Measurements from ENCODE around the gene TOLLIP. TPM values are rescaled to one million over a fixed set of nuclear protein-coding genes. Genes with fewer than 3 reads are reported as not detected.

Gene TOLLIP
- total RNA-seq, 6 experiments from 2014 or later = 41.4 to 53.6 (median 49.0) TPM

DNA sequence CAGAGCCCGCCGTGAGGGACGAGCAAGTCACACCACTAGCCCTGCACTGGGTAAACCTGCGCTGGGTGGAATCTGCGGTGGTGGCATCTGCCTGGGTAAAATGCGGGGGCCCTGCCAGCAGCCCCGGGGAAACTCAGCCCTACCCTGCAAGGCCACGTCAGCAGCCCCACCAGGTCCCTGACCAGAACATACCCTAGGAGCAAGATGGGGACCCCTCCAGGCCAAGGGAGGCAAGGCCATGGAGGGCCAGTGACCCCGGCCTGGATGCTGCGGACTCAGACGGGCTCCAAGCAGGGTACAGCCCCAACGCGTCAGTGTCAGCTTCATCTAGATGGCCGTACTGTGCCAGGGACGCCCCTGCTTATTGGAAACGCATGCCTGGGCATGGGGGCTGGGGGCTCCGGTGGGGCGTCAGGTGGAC is 26.3 kb downstream of the TOLLIP start:
- Mint-ChIP-seq H3K36me3 (ENCODE audit: low read depth) (peaks cover 7% of the 10 kb centered on the region; the same call in 1 of the 2 replicates), H3K4me3 (no peak overlapping the region), H3K4me1 (ENCODE audit: low read depth) (no peaks in the 10 kb centered on the region), H3K27ac (no peak overlapping the region), H3K27me3 (ENCODE audit: insufficient read depth) (peaks cover 1% of the 10 kb centered on the region; the same call in 1 of the 2 replicates), H3K9me3 (no peaks in the 10 kb centered on the region)
- TF ChIP-seq, protein P1, sequence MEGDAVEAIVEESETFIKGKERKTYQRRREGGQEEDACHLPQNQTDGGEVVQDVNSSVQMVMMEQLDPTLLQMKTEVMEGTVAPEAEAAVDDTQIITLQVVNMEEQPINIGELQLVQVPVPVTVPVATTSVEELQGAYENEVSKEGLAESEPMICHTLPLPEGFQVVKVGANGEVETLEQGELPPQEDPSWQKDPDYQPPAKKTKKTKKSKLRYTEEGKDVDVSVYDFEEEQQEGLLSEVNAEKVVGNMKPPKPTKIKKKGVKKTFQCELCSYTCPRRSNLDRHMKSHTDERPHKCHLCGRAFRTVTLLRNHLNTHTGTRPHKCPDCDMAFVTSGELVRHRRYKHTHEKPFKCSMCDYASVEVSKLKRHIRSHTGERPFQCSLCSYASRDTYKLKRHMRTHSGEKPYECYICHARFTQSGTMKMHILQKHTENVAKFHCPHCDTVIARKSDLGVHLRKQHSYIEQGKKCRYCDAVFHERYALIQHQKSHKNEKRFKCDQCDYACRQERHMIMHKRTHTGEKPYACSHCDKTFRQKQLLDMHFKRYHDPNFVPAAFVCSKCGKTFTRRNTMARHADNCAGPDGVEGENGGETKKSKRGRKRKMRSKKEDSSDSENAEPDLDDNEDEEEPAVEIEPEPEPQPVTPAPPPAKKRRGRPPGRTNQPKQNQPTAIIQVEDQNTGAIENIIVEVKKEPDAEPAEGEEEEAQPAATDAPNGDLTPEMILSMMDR (IDR thresholded peaks at IDR 0.05) = no peak
- DNase-seq = no peak

DNA sequence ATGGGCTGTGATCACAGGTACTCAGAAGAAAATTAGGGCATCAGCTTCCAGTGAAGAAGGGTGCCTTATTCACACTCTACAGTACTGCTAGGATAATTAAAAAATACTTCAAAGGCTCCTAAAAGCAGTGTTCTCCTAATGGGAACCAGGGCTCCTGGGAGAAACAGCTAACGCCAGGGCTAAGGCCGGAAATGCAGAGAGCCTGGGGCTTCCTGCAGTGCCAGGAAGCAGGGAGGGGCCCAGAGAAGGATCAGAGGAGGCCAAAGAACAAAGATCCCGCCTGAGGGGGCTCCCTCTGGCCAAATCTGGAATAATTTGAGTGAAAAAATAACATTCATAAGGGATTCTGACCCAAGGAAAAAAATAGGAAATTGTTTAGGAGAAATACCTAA is 27.5 kb downstream of the TOLLIP start:
- no peak overlapping the region for H3K4me3 Mint-ChIP-seq
- no peaks in the 10 kb centered on the region for H3K9me3 Mint-ChIP-seq
- peaks cover 12% of the 10 kb centered on the region; the same call in 1 of the 2 replicates for H3K36me3 Mint-ChIP-seq (ENCODE audit: low read depth)
- DNase-seq = no peak
- no peaks in the 10 kb centered on the region for H3K4me1 Mint-ChIP-seq (ENCODE audit: low read depth)
- TF ChIP-seq, protein P1 (IDR thresholded peaks at IDR 0.05) = no peak
- H3K27ac Mint-ChIP-seq = no peak overlapping the region
- peaks cover 1% of the 10 kb centered on the region; the same call in 1 of the 2 replicates for H3K27me3 Mint-ChIP-seq (ENCODE audit: insufficient read depth)

DNA sequence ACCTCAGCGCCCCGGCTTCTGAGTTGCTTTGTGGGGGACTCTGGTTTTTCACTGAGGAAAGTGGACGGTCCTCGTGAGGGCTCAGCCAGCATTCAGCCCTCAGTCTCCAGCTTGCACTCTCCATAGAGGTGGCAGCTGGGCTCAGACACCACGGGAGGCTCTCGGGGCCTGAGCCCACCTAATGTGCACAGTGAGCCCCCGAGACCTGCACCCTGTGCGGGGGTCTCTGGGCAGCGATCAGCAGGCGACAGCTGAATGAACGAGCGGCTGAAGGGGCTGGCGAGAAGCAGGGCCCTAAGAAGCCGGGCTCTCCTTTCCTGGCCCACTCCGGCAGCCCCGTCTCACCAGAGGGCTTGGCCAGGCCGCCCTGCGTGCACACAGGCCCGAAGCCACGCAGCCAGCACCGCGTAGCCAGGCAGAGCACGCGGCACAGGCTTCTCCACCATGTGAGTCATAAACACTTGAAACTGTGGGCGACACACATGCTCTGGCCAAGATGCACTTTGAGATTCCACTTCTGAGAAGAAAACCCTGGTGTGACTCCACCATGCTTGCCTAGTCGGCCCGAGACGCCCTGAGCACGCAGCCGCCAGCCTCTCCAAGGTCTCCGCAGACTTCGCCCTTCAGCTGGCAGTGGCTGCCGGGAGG is 28.0 kb downstream of the TOLLIP start:
- H3K4me3 Mint-ChIP-seq = no peak overlapping the region
- no peak overlapping the region for H3K27ac Mint-ChIP-seq
- H3K36me3 Mint-ChIP-seq (ENCODE audit: low read depth) = peaks cover 7% of the 10 kb centered on the region; the same call in 1 of the 2 replicates
- TF ChIP-seq, protein P1 (IDR thresholded peaks at IDR 0.05) = no peak
- H3K4me1 Mint-ChIP-seq (ENCODE audit: low read depth) = no peaks in the 10 kb centered on the region
- no peaks in the 10 kb centered on the region for H3K9me3 Mint-ChIP-seq
- H3K27me3 Mint-ChIP-seq (ENCODE audit: insufficient read depth) = peaks cover 1% of the 10 kb centered on the region; the same call in 1 of the 2 replicates
- no peak for DNase-seq

DNA sequence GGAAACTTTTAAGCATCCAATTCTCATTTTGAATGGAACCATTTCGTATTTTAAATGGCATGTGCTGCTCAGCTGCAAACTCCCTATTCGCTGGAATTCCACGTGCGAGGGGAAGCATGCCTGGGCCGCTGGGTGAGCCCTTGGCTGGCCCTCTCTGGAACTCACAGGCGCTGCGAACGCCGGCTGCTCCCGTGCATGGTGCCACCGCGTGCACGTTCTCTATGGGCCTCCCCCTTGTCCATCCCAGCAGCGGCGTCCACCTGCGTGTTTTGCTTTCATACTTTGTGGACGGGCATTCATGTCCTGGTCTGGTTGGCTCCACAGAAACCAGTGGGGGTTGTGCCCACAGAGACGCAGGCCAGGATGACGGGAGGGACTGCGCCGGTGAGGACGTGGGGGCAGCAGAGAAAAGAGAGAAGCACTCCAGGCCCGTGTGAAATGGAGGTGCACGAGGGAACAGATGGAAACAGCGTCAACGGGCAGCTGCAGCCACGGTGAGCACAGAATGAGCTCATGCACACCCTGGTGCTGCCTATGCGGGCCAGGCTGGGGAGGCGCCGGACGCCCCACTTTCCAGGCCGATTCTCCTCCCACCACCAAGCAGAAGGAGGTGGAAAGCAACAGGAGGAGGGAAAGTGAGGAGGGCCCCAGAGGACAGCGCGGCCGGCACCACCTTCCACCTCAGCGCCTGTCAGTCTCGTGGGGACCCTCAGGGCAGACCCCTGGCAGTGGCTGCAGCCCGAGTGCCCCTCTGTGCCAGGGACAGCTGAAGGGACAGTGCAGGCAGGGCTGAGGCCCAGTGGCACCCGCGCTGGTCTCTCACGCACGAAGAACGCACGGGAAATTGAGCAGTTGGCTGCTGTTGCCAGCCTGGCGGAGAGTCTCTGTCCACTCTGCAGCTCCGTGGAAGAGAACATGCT is 29.1 kb downstream of the TOLLIP start:
- no peak for DNase-seq
- Mint-ChIP-seq H3K4me1 (ENCODE audit: low read depth) (no peaks in the 10 kb centered on the region), H3K36me3 (ENCODE audit: low read depth) (0 out of 2 replicates have a peak, but pooled peaks cover 5% of the 10 kb centered on the region), H3K27me3 (ENCODE audit: insufficient read depth) (peaks cover 1% of the 10 kb centered on the region; the same call in 1 of the 2 replicates), H3K9me3 (no peaks in the 10 kb centered on the region), H3K4me3 (no peak overlapping the region), H3K27ac (no peak overlapping the region)
- TF ChIP-seq, protein P1 (IDR thresholded peaks at IDR 0.05) = no peak

DNA sequence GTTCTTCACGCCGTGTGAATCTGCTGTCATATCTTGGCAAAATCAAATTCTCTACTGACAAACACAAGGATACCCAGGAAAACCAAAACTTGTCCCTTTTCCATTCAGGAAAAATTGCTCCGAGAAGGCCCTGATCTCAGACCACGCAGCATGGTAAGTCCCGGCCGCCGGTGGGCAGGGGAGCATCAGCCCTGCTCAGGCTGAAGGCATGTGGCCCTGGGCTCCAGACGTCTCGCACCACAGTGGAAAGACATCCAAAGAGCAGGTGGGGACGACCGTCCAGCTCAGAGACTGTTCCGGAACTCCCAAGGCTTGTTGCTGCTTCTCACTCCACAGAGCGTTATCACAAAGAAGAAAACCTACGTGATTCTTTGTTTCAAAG is 29.8 kb downstream of the TOLLIP start:
- H3K4me3 Mint-ChIP-seq = no peak overlapping the region
- H3K9me3 Mint-ChIP-seq = no peaks in the 10 kb centered on the region
- no peaks in the 10 kb centered on the region for H3K4me1 Mint-ChIP-seq (ENCODE audit: low read depth)
- TF ChIP-seq, protein P1 (IDR thresholded peaks at IDR 0.05) = no peak
- 0 out of 2 replicates have a peak, but pooled peaks cover 5% of the 10 kb centered on the region for H3K36me3 Mint-ChIP-seq (ENCODE audit: low read depth)
- H3K27me3 Mint-ChIP-seq (ENCODE audit: insufficient read depth) = no peaks in the 10 kb centered on the region; the same call in 1 of the 2 replicates
- no peak for DNase-seq
- H3K27ac Mint-ChIP-seq = no peak overlapping the region
